HG03457 (cell line): ENCODE data around the gene SLC6A6.
"Not testable (repeated sequence)": the region's sequence is repeated elsewhere in the genome, so short reads cannot be mapped to it uniquely, and the experiment has no call there.

Experiments used
- ATAC-seq: cut with Tn5 transposase; IDR thresholded peaks from one replicate; pipeline ENCODE4 v1.9.1; 2021; ENCODE audit warnings: moderate number of reproducible peaks; ENCODE audit not compliant: unreplicated experiment

Gene SLC6A6

GRCh38 chr3:14503033-14503705, 100.8 kb downstream of the SLC6A6 start:
- no peak for ATAC-seq

GRCh38 chr3:14503706-14504065, 101.3 kb downstream of the SLC6A6 start:
- ATAC-seq = no peak

GRCh38 chr3:14505001-14505802, 102.8 kb downstream of the SLC6A6 start:
- ATAC-seq = no peak

- no peak for ATAC-seq
Measured at GRCh38 chr3:14505803-14506500, 103.5 kb downstream of the SLC6A6 start.

GRCh38 chr3:14506626-14507304, 104.4 kb downstream of the SLC6A6 start:
- ATAC-seq = no peak

GRCh38 chr3:14507305-14507741, 104.9 kb downstream of the SLC6A6 start:
- ATAC-seq = no peak

GRCh38 chr3:14507757-14508504, 105.5 kb downstream of the SLC6A6 start:
- no peak for ATAC-seq

- ATAC-seq = no peak
Measured at GRCh38 chr3:14508505-14508819, 106.1 kb downstream of the SLC6A6 start.

- no peak for ATAC-seq
Measured at GRCh38 chr3:14508966-14509795, 106.8 kb downstream of the SLC6A6 start.

GRCh38 chr3:14509796-14510100, 107.3 kb downstream of the SLC6A6 start:
- no peak for ATAC-seq

- no peak for ATAC-seq
Measured at GRCh38 chr3:14510838-14511622, 108.6 kb downstream of the SLC6A6 start.

GRCh38 chr3:14511623-14512280, 109.3 kb downstream of the SLC6A6 start:
- no peak for ATAC-seq

GRCh38 chr3:14512281-14512941, 110.0 kb downstream of the SLC6A6 start:
- ATAC-seq = no peak

GRCh38 chr3:14512942-14513327, 110.5 kb downstream of the SLC6A6 start:
- ATAC-seq = no peak

- ATAC-seq = no peak
Measured at GRCh38 chr3:14513566-14514322, 111.3 kb downstream of the SLC6A6 start.

- no peak for ATAC-seq
Measured at GRCh38 chr3:14514323-14514720, 111.9 kb downstream of the SLC6A6 start.

GRCh38 chr3:14515526-14515925, 113.1 kb downstream of the SLC6A6 start:
- ATAC-seq = not testable (repeated sequence)
